DMS79 treated with DMSO at 0.1 percent for 48 hours (cell line): ENCODE measurements around the gene RAB11FIP3.

ENCODE experiments used
- DNase-seq: peaks from one replicate; lab custom pipeline; 2025; lab: John Stamatoyannopoulos, UW

RAB11FIP3 gene

DNA sequence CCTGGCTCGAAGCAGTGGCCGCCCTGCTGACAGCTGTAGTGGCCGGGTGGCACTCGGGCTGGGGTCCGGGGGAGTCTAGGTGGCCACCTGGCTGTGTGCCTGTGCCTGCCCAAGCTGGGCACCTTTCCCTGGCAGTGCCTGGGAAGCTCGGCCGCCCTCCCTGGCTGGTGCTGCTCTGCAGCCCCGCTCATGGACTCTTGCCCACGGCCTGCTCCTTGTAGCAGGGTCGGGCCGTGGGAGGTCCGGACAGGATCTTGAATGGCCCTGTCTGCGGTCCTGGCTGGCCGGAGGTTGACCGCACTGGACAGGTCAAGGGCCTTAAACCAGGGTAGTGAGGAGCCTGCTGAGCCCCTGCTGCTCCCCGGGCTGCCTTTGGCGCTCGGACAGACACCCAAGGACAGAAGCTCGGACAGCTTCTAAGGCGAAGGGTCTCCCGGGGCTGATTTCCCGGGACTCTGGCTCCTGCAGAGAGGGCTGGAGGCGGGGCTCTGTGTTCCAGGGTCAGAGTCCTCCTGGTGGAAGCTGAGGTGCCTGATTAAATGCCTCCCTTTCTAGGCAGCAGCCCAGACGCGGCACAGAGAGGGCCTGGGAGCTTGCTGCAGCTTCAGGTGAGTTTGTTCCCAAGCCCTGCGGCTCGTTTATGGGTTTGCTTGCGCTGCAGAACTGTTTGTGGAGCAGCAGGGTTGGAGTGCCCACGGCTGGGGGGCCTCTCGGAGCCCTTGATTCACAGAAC, 108.1 kb downstream of the RAB11FIP3 start:
- no peak for DNase-seq

DNA sequence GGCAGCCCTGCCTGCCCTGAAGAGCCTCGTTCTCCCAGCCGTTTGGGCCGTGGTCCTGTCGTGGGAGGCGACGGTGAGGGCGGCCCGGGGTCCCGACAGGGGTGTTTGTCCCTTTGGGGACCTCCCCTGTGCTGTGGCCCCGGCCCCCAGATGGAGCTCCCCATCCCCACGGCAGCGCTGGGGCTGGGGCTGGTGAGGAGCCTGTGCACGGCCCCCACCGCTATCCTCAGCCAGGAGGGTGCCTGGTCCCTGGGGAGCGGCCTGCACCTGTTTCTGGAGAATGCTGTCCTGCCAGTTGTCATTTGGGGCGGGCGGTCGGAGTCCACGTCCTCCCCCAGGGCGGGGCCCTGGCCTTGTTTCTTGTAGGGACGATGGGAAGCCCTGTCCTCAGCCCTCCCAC, 108.7 kb downstream of the RAB11FIP3 start:
- no peak for DNase-seq

DNA sequence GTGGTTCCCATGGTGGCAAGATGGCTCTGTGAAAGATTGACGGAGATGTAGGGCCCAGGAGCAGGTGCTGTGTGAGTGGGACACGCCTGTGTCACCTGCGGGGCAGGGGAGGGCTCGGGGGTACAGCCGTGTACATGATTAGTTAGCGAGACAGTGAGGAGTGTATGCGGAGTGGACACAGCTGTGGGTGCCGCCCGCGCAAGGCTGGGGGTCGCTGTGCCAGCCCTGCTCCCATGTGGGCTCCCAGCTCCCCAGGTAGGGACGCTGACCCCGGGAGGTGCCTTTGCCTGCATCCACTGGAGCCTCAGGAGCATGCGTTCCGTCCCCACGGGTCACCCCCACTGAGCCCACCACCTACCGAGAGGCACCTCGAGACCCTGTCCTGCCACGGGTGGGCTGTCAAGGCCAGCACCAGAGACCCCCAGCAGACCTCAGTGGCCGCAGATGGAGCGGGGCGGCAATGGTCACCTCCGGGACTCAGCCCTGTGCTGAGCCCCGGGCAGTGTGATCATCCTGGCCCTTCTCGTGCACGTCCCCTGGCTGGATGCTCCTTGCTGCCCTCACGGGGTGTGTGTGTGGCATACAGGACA, 109.5 kb downstream of the RAB11FIP3 start:
- no peak for DNase-seq

DNA sequence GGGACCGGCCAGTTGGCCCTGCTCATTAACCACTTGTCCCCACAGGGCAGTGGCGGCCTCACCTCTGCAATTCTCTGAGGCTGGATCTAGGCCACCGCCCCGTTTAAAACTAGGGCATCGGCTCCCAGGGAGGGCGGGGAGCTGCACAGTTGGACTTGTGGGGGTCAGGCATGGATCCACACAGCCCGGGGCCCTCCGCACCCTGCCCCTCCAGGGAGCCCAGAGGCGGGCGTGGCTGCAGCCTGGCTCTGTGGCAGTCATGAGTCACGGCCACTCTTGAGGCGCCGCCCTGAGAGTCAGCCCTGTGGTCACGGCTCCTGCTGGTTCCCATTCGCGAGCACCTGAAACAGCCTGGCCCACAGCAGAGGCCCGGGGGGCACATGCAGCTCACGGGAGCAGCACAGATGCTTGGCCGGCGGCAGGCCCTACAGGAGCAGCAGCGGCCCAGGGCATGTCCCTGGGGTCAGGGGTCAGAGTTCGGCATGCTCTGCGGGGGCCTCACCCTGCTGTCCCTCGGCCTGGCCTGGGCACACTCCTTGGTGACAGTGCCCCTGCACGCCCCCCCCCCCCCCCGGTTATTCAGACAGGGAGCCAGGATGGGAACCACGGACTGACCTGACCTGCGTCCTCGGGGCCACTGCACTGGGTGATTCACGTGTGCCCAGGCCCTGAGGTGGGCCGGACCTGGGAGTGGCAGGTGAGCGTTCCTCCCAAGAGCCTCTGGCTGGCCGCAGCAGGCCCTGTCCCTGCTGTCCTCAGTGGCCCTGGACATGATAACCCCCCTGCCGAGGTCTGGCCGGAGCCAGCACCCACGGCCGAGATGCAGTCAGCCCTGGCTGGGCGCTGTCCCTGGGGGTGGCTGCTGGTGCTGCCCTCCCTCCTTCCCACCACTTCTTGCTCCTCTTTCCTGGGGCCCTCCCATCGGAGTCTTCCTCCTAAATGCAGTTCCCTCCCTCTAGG, 110.3 kb downstream of the RAB11FIP3 start:
- no peak for DNase-seq

DNA sequence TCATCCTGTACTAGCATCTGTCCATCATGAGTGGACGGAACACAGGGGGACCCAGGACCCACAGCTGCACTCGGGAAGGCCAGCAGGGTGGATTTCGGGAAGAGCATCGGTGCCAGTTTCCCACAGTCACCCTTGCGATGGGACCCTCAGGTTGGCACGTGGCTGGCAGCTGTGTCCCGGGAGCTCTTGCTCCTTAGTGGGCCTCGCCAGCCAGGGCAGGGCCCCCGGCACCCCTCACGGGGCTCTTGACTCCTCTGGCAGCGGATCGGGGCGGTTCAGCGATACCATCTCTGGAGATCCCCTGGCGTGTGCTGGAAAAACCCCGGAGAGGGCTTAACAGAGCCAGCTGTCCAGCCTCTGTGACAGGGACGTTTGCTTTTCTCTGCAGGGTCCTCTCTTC, 111.3 kb downstream of the RAB11FIP3 start:
- DNase-seq: no peak

DNA sequence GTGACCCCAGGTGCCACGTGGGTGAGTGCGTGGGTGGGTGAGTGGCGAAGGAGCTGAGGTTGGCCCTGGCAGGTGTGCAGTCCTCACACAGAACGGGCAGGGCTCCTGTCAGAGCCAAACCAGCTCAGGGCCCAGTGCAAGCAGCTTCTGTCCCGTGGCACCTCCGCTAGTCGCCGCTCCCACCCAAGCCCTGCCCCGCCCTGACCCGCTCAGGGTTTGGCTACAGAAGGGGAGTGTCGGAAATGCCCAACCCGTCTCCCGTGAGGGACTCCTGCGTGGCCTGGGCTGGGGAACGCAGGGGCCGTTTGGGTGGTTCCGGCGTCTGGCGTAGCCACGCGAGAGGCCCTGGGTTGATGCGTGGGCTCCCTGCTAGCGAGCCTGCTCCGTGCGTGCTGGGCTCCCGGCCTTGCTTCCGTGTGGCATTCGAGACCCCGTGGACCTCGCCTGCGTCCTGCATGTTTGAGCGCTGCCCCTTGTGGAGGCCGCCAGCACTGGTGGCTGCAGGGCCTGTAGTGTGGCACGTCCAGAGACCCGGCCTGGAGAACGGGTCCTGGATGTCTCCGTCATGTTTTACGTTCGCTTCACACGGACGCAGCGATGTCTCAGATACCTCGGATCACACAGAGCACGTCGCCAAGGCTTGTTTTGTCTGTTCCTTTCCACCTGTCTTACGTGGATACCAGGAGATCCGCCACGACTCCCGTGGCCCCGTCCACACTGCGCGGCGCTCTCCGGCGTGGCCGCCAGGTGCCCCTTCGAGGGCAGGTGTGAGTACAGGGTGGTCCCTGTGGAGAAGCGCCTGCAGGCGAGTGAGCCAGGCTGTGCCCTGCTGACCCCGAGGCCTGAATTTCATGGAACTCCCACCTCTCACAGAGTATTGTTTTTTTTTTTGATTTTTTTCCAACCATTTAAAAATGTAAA, 112.2 kb downstream of the RAB11FIP3 start:
- DNase-seq: no peak

DNA sequence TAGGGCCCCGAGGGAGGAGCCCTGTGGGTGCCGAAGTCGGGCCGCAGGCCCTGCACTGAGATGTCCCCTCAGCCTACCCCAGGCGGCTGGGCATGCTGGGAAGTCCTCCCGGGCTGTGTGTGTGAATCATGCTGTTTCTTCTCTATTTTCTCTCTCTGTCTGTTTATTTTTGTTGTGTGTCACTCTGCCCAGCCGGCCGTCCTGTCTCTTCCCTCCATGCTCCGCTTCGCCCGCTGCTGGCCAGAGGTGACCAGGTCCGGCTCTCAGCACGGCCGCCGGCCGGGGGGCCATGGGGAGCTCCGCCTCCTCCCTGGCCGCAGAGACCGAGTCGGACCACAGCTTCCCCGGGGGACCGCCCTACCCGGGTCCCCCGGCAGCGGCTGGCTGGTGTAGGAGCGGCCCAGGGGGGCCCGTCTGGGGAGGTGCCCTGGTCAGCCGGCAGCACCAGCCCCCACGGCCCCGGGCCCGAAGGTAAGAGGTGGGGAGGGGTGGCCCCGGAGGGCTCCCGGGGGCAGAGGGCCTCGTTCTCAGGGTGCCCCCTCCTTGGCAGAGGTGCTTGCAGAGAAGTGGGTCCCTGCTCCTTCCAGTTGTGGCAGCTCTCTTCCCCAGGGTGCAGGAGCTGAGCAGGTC, 114.6 kb downstream of the RAB11FIP3 start:
- no peak for DNase-seq

DNA sequence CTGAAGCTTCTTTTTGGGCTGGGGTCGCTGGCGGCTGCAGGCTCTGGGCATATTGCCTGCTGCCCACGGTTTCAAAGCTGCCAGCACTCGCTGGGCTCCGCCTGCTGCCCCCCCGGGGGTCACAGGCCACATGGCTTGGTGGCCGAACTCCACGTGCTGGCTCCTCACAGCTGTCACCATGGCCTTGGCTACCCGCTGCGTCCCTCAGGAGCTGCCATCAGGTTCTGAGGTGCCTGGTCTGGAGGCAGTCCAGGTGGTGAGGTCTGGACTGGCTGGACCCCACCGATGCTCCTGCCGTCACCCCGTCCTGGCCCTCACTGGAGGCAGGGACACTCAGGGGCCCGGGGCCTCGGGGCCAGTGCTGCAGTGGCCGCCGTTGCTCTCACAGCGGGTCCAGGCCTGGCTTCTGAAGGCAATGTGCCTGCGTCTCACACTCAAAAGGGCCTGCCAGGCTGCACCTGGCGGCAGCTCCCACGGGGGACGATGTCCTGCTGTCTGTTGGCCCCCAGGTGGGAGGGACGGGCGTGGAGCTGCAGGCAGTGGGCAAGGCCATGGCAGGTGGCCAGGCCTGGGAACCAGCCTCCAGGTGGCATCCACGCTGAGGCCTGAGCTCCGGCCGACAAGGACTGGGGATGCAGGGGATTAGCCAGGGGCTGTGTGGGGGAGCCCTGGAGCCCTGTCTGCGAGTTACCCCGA, 115.3 kb downstream of the RAB11FIP3 start:
- DNase-seq: no peak

DNA sequence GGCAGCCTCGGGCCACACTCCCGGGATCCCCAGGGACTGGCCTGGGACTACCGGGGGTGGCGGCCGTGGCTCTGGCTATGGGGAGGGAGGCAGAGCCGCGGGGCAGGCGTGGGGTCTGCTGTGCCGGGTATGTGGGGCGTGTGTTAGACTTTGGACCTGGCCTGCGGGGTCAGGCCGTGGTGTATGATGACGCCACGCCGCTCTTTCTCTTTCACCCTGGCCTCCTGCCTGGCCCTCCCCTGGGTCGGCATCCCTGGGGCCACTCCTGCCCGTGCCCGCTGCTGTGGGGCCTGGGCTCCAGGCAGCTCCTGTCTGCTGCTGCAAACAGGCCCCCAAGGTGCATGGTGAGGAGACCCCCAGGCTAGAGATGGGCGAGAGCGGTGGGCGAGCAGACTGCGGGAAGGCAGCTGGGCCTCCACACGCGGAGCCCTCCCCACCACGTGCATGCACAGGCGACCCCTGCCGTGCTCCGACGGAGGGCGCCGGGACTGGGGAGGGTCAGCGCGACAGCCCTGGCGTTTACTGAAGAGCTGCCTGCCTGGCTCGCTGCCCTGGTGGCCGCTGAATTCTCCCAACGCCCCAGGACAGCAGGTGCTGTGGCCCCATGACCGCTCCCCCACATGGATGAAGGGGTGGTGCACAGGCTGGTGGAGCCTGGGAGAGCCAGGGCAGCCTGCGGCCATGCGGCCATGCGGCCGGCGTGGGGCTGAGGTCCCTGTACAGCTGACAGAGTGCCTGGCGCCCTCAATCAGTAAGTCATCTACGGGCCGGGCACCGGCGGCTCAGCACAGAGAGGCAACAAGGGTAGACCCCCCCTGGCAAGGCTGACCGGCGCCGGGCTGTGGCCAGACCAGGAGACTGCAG, 118.1 kb downstream of the RAB11FIP3 start:
- DNase-seq: no peak

DNA sequence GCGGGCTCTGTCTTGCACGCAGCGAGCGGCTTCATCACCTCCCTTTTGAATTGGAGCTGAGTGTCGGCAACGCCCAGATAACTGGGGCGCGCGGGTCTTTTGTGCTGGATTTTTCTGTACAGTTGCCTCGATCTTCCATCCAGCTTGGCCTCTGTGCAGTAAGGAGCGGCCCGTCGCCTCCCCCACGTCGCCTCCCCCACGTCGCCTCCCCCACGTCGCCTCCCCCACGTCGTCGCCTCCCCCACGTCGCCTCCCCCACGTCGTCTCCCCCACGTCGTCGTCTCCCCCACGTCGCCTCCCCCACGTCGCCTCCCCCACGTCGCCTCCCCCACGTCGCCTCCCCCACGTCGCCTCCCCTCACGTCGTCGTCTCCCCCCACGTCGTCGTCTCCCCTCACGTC, 119.1 kb downstream of the RAB11FIP3 start:
- no peak for DNase-seq

DNA sequence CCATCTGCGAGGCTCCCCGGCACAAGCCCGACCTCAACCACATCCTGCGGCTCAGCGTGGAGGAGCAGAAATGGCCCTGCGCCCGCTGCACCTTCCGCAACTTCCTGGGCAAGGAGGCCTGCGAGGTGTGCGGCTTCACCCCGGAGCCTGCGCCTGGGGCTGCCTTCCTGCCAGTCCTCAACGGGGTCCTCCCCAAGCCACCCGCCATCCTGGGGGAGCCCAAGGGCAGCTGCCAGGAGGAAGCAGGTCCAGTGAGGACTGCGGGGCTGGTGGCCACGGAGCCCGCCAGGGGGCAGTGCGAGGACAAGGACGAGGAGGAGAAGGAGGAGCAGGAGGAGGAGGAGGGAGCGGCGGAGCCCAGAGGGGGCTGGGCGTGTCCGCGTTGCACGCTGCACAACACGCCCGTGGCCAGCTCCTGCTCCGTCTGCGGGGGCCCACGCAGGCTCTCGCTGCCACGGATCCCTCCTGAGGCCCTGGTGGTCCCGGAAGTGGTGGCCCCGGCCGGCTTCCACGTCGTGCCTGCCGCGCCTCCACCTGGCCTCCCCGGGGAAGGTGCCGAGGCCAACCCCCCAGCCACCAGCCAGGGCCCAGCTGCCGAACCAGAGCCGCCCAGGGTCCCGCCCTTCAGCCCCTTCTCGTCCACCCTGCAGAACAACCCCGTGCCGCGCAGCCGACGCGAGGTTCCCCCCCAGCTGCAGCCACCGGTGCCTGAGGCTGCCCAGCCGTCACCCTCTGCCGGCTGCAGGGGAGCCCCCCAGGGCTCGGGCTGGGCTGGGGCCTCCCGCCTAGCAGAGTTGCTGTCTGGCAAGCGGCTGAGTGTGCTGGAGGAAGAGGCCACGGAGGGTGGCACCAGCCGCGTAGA, 121.7 kb downstream of the RAB11FIP3 start:
- DNase-seq: no peak

DNA sequence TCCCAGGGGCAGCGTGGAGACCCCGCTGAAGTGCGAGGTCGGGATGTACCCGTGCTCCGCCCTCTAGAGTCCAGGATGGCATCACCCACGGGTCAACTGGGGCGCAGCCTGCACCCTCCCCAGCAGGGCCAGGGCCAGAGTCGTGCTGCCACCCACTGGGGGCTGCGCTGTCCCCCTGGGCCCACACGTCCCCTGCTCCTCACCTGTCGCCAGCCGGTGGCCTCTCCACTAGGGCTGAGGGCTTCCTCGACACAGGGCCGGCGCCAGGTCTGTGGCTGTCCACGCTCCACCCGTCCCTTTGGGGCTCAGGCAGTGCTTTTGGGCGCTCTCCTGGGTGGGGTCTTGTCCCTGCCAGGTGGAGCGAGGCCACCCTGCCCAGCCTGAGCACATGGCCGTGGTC, 123.1 kb downstream of the RAB11FIP3 start:
- DNase-seq: no peak

DNA sequence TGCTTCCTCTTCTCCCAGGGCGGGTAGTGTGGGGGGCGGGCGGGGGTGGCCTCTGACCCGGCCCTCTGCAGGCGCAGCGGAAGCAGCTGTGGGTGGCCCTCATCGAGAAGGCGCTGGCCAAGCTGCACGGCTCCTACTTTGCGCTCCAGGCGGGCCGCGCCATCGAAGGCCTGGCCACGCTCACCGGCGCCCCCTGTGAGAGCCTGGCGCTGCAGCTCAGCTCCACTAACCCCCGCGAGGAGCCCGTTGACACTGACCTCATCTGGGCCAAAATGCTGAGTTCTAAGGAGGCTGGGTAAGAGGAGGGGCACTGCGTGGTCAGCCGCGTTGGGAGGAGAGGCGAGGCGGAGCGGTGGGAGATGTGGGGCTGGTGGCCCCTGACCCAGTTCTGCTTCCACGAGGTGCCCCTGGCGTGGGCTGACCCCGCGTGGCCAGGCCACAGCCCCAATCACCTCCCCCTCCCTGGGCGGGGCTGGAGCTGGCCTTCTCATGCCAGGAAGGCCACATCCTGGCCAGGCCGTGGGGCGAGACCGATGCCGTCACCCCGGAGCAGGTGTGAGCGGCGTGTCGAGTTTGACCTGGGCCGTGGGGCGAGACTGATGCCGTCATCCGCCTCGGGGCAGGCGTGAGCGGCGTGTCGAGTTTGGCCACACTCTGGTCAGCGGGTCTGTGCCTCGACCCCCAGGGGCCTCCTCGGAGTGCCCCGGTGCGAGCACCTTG, 124.3 kb downstream of the RAB11FIP3 start:
- DNase-seq: no peak

DNA sequence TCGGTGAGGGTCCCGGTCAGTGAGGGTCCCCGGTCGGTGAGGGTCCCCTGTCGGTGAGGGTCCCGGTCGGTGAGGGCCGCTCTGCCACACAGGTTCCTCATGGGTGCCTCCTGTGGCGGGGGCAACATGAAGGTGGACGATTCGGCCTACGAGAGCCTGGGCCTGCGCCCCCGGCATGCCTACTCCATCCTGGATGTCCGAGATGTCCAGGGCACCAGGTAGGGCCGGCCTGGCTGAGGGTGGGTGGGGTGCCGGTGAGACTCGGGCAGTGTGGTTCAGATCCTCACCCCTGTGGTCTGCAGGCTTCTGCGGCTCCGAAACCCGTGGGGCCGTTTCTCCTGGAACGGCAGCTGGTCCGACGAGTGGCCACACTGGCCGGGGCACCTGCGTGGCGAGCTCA, 125.8 kb downstream of the RAB11FIP3 start:
- DNase-seq: no peak

DNA sequence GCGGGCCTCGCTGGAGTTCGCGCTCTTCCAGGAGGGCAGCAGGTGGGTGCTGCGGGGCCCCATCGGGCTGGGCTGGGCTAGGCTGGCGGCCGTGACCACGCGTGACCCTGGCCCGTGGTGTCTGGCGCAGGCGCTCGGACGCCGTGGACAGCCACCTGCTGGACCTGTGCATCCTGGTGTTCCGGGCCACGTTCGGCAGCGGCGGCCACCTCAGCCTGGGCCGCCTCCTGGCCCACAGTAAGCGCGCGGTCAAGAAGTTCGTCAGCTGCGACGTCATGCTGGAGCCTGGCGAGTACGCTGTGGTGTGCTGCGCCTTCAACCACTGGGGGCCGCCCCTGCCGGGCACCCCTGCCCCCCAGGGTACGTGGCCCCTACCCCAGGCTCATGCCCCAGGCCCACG, 126.7 kb downstream of the RAB11FIP3 start:
- no peak for DNase-seq

DNA sequence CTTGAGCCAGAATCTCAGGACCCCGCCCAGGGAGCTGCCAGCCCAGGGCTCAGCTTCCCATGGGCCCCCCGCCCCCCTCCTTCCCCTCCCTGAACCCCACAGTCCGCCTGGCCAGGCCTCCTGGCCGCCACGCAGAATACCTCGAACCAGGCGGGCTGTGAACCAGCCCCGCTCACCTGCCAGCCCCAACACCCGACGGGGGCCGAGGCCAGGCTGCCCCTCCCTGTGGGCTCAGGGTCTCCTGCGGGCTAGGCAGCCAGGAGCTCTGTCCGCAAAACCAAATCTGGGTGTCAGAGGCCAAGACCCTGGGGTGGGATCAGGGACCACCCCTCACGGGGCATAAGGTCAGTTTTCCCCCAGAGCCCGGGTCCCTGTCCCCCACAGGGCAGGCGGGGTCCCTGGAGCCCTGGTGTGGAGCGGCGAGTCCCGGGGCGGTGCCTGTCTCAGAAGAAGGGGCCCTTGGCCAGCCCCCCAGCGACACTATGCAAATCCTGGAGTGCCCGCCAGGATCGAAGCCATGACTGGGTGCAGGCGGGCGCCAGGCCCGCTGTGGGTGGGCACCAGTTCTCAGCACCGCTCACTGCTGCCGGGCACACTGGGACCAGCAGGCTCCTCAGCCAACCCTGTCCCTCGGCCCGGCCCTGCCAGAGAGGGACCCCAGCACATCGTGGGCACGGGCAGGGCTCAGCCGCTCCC, 128.3 kb downstream of the RAB11FIP3 start:
- no peak for DNase-seq

DNA sequence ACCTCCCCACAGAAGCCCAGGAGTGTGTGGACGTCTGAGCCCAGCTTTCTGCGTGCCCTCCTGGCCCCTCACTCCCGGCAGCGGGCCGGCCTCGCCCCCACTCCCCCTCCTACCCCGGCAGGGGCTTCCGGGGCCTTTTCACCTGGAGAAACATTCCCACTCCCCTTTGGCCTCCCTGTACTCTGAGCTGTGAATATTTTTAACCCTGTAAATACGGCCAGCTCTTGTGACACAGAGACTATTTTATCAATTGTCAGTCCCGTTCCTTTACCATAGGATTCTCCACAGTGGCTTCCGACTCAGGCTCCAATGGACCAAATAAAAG, 128.8 kb downstream of the RAB11FIP3 start:
- no peak for DNase-seq
